HEK293 (cell line): ENCODE results near the gene WDR5B.
"Not testable (repeated sequence)": the region's sequence is repeated elsewhere in the genome, so short reads cannot be mapped to it uniquely, and the experiment has no call there.

ENCODE experiments used
- CTCF ChIA-PET: fragments of 350-600 bp; formaldehyde crosslinking; extraction: SDS; loops from one replicate; lab custom pipeline; 2021; ENCODE audit warnings: antibody characterized with exemption; lab: Yijun Ruan, JAX
- POLR2A ChIA-PET: fragments of 300-600 bp; formaldehyde crosslinking; extraction: SDS; loops from one replicate; lab custom pipeline; 2020; ENCODE audit warnings: antibody characterized with exemption, inconsistent platforms; lab: Yijun Ruan, JAX
- H3K27ac ChIP-seq: fragments of 200-500 bp; sonication (Bioruptor generic); 2 replicates; pipeline ENCODE4 v1.5.1; 2014; ENCODE audit warnings: low read depth, low read length, control low read depth, inconsistent platforms; ENCODE audit errors: extremely low read depth
- H3K36me3 ChIP-seq, 2 experiments: fragments of 200-500 bp in 1 of 2; sonication (Bioruptor generic) in 1 of 2; 1 replicate in 1 of 2; 2 replicates in 1 of 2; pipeline ENCODE4 v1.5.1; 2014 to 2017; ENCODE audit warnings: inconsistent platforms in 2 of 2, low read length in 2 of 2; ENCODE audit not compliant: control insufficient read depth in 2 of 2, insufficient read depth in 1 of 2
- H3K4me1 ChIP-seq: fragments of 200-500 bp; sonication (Bioruptor generic); 2 replicates; pipeline ENCODE4 v1.5.1; 2014; ENCODE audit warnings: mild to moderate bottlenecking, low read length, inconsistent platforms; ENCODE audit not compliant: control insufficient read depth, insufficient read depth
- H3K4me3 ChIP-seq: 2 replicates; pipeline ENCODE4 v1.5.1; 2011; ENCODE audit warnings: low read depth, mild to moderate bottlenecking, control low read depth, low read length, moderate library complexity
- H3K9me3 ChIP-seq: fragments of 200-500 bp; sonication (Bioruptor generic); 2 replicates; pipeline ENCODE4 v1.5.1; 2014; ENCODE audit warnings: low read depth, low read length, inconsistent platforms; ENCODE audit not compliant: control insufficient read depth, insufficient read depth
- BCL11A ChIP-seq: fragments of 450-650 bp; formaldehyde crosslinking; IDR thresholded peaks from 2 replicates; pipeline ENCODE4 v1.5.1; 2016; ENCODE audit warnings: low read depth, missing biosample characterization, missing genetic modification characterization
- MYNN ChIP-seq: fragments of 450-650 bp; formaldehyde crosslinking; IDR thresholded peaks from 2 replicates; pipeline ENCODE4 v1.5.1; 2016; ENCODE audit warnings: missing biosample characterization, missing genetic modification characterization, borderline replicate concordance
- SETDB1 ChIP-seq: IDR thresholded peaks from one replicate; pipeline ENCODE4 v1.6.1; 2017; ENCODE audit warnings: mild to moderate bottlenecking, low read length, moderate library complexity, mixed read lengths; ENCODE audit not compliant: insufficient read length
- ZBTB11 ChIP-seq: fragments of 450-650 bp; formaldehyde crosslinking; conservative IDR thresholded peaks from 2 replicates; pipeline ENCODE4 v1.5.1; 2016; ENCODE audit warnings: low read depth, missing biosample characterization, missing genetic modification characterization
- ZNF146 ChIP-seq: fragments of 450-650 bp; formaldehyde crosslinking; IDR thresholded peaks from 2 replicates; pipeline ENCODE4 v1.5.1; 2016; ENCODE audit warnings: missing biosample characterization, missing genetic modification characterization
- ZNF280C ChIP-seq: fragments of 450-650 bp; formaldehyde crosslinking; IDR thresholded peaks from 2 replicates; pipeline ENCODE4 v1.5.1; 2016; ENCODE audit warnings: missing biosample characterization, missing genetic modification characterization
- ZNF37A ChIP-seq: fragments of 450-650 bp; IDR thresholded peaks from 2 replicates; pipeline ENCODE4 v1.5.1; 2018; ENCODE audit warnings: missing biosample characterization, missing genetic modification characterization
- ZNF398 ChIP-seq: fragments of 450-650 bp; formaldehyde crosslinking; IDR thresholded peaks from 2 replicates; pipeline ENCODE4 v1.5.1; 2017; ENCODE audit warnings: missing biosample characterization, missing genetic modification characterization
- ZNF426 ChIP-seq: fragments of 450-650 bp; formaldehyde crosslinking; IDR thresholded peaks from 2 replicates; pipeline ENCODE4 v1.5.1; 2017; ENCODE audit warnings: missing biosample characterization, missing genetic modification characterization, mild to moderate bottlenecking, inconsistent platforms, moderate library complexity
- ZNF585B ChIP-seq: fragments of 450-650 bp; formaldehyde crosslinking; IDR thresholded peaks from 2 replicates; pipeline ENCODE4 v1.5.1; 2016; ENCODE audit warnings: missing biosample characterization, missing genetic modification characterization

WDR5B gene

GRCh38 chr3:122451371-122451770, 35.5 kb upstream of the WDR5B start (continued):
- TF ChIP-seq ZNF280C (tag by site-specific recombination) = no peak

DNA sequence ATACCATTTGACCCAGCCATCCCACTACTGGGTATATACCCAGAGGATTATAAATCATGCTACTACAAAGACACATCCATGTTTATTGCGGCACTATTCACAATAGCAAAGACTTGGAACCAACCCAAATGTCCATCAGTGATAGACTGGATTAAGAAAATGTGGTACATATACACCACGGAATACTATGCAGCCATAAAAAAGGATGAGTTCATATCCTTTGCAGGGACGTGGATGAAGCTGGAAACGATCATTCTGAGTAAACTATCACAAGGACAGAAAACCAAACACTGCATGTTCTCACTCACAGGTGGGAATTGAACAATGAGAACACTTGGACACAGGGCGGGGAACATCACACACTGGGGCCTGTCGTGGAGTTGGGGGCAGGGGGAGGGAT, 32.4 kb upstream of the WDR5B start:
- H3K4me3 ChIP-seq, H3K27ac ChIP-seq, CTCF ChIA-PET, H3K4me1 ChIP-seq, H3K9me3 ChIP-seq, POLR2A ChIA-PET: not testable (repeated sequence)
- TF ChIP-seq ZNF146 = peak; percentile 85
- peaks cover 22 to 70% of the 10 kb centered on the region in 2 experiments for H3K36me3 ChIP-seq

GRCh38 chr3:122444491-122444887, 28.6 kb upstream of the WDR5B start:
- H3K27ac ChIP-seq, H3K4me1 ChIP-seq, H3K4me3 ChIP-seq, POLR2A ChIA-PET, H3K9me3 ChIP-seq: not testable (repeated sequence)
- CTCF ChIA-PET = interaction anchor here (1.0 kb wide), 1 partner anchor 12 kb away, joined by 3 read pairs; no protein-coding TSS in a partner anchor
- H3K36me3 ChIP-seq = peaks cover 9 to 74% of the 10 kb centered on the region in 2 experiments

- POLR2A ChIA-PET, H3K9me3 ChIP-seq, H3K4me3 ChIP-seq, H3K27ac ChIP-seq, H3K4me1 ChIP-seq: not testable (repeated sequence)
- H3K36me3 ChIP-seq = peaks cover 7 to 74% of the 10 kb centered on the region in 2 experiments
- CTCF ChIA-PET = interaction anchor here (1.0 kb wide), 1 partner anchor 11 kb away, joined by 3 read pairs; no protein-coding TSS in a partner anchor
- peak; percentile 28 for TF ChIP-seq SETDB1
These were observed 28.1 kb upstream of the WDR5B start for GRCh38 chr3:122443762-122444490.

GRCh38 chr3:122443090-122443489, 27.2 kb upstream of the WDR5B start:
- Histone ChIP-seq H3K4me3 (no peak overlapping the region), H3K9me3 (no peaks in the 10 kb centered on the region), H3K27ac (no peak overlapping the region), H3K36me3 (peaks cover 12 to 75% of the 10 kb centered on the region in 2 experiments), H3K4me1 (no peaks in the 10 kb centered on the region)
- ChIA-PET CTCF (no interaction called here), POLR2A (no interaction called here)
- TF ChIP-seq ZNF585B (tag by site-specific recombination) (no peak), BCL11A (tag by site-specific recombination) (no peak), ZNF37A (tag by site-specific recombination) (no peak), ZNF398 (no peak), MYNN (tag by site-specific recombination) (no peak), ZBTB11 (tag by site-specific recombination) (no peak), ZNF426 (tag by site-specific recombination) (no peak)
